IgD-negative memory B cell (primary cell): Measurements from ENCODE around the gene KAZN. TPM values are rescaled to one million over a fixed set of nuclear protein-coding genes. Genes with fewer than 3 reads are reported as not detected.

ENCODE experiments used
- H3K27ac Mint-ChIP-seq, 3 donors: one replicate each; pipeline ENCODE4 v1.8.0; 2020 to 2022; ENCODE audit warnings: mild to moderate bottlenecking in 3 of 3, mixed read lengths in 3 of 3, moderate library complexity in 1 of 3
- H3K27me3 Mint-ChIP-seq: one replicate; pipeline ENCODE4 v1.8.0; 2021; ENCODE audit warnings: mixed read lengths
- H3K36me3 Mint-ChIP-seq: one replicate; pipeline ENCODE4 v1.8.0; 2020; ENCODE audit warnings: mild to moderate bottlenecking, mixed read lengths
- H3K4me1 Mint-ChIP-seq, 3 donors: one replicate each; pipeline ENCODE4 v1.8.0; 2020 to 2022; ENCODE audit warnings: mixed read lengths in 3 of 3, mild to moderate bottlenecking in 1 of 3
- H3K4me3 Mint-ChIP-seq, 4 donors: one replicate each; pipeline ENCODE4 v1.8.0; 2020 to 2022; ENCODE audit warnings: mild to moderate bottlenecking in 4 of 4, mixed read lengths in 4 of 4, moderate library complexity in 3 of 4
- H3K9me3 Mint-ChIP-seq, 3 donors: one replicate each; pipeline ENCODE4 v1.8.0; 2020 to 2021; ENCODE audit warnings: mixed read lengths in 3 of 3, mild to moderate bottlenecking in 1 of 3
- polyA plus RNA-seq: library from polyadenylated mRNA; unstranded; fragments of 300-500 nt; fragmentation: Illumina TruSeq; gene quantifications from one replicate; pipeline ENCODE4 v1.2.3, GENCODE V29; 2021

Gene KAZN
- polyA plus RNA-seq, 1 donor from 2014 or later = not detected

- Mint-ChIP-seq H3K36me3 (no peaks in the 10 kb centered on the region), H3K27me3 (no peaks in the 10 kb centered on the region), H3K27ac (no peak overlapping the region), H3K4me1 (no peaks in the 10 kb centered on the region), H3K4me3 (no peak overlapping the region), H3K9me3 (peaks cover 2 to 4% (median 3%) of the 10 kb centered on the region in 3 donors)
Observed at GRCh38 chr1:15060104-15060503, 461.6 kb downstream of the KAZN start.

- H3K27ac Mint-ChIP-seq = no peak overlapping the region
- H3K4me3 Mint-ChIP-seq = no peak overlapping the region
- no peaks in the 10 kb centered on the region for H3K27me3 Mint-ChIP-seq
- no peaks in the 10 kb centered on the region for H3K4me1 Mint-ChIP-seq
- peaks cover 2 to 4% (median 3%) of the 10 kb centered on the region in 3 donors for H3K9me3 Mint-ChIP-seq
- H3K36me3 Mint-ChIP-seq = no peaks in the 10 kb centered on the region
Observed at GRCh38 chr1:15062479-15063099, 464.1 kb downstream of the KAZN start.

- Mint-ChIP-seq H3K36me3 (no peaks in the 10 kb centered on the region), H3K9me3 (peaks cover 2 to 4% (median 3%) of the 10 kb centered on the region in 3 donors), H3K4me3 (no peak overlapping the region), H3K27me3 (no peaks in the 10 kb centered on the region), H3K4me1 (no peaks in the 10 kb centered on the region), H3K27ac (no peak overlapping the region)
Observed at GRCh38 chr1:15063346-15063745, 464.9 kb downstream of the KAZN start.

- H3K27me3 Mint-ChIP-seq = no peaks in the 10 kb centered on the region
- no peak overlapping the region for H3K4me3 Mint-ChIP-seq
- H3K4me1 Mint-ChIP-seq = no peaks in the 10 kb centered on the region
- H3K9me3 Mint-ChIP-seq = peaks cover 2 to 4% (median 3%) of the 10 kb centered on the region in 3 donors
- peak overlapping the region in 1 of 3 donors; percentile 47 for H3K27ac Mint-ChIP-seq
- no peaks in the 10 kb centered on the region for H3K36me3 Mint-ChIP-seq
Observed at GRCh38 chr1:15063783-15064182, 465.3 kb downstream of the KAZN start.

- Mint-ChIP-seq H3K36me3 (no peaks in the 10 kb centered on the region), H3K4me3 (no peak overlapping the region), H3K27ac (peak overlapping the region in 1 of 3 donors; percentile 47), H3K9me3 (peaks cover 2 to 4% (median 3%) of the 10 kb centered on the region in 3 donors), H3K27me3 (no peaks in the 10 kb centered on the region), H3K4me1 (no peaks in the 10 kb centered on the region)
Observed at GRCh38 chr1:15064217-15064929, 465.9 kb downstream of the KAZN start.

GRCh38 chr1:15065291-15065690 lies 466.8 kb downstream of the KAZN start:
- Mint-ChIP-seq H3K9me3 (peaks cover 2 to 4% (median 3%) of the 10 kb centered on the region in 3 donors), H3K27me3 (no peaks in the 10 kb centered on the region), H3K36me3 (no peaks in the 10 kb centered on the region), H3K4me3 (no peak overlapping the region), H3K4me1 (no peaks in the 10 kb centered on the region), H3K27ac (no peak overlapping the region)

- Mint-ChIP-seq H3K36me3 (no peaks in the 10 kb centered on the region), H3K27me3 (no peaks in the 10 kb centered on the region), H3K4me1 (no peaks in the 10 kb centered on the region), H3K4me3 (peak overlapping the region in 1 of 4 donors; percentile 43), H3K9me3 (peaks cover 2 to 4% (median 3%) of the 10 kb centered on the region in 3 donors), H3K27ac (no peak overlapping the region)
Observed at GRCh38 chr1:15065736-15066135, 467.3 kb downstream of the KAZN start.

- H3K27ac Mint-ChIP-seq = no peak overlapping the region
- peaks cover 2 to 4% (median 3%) of the 10 kb centered on the region in 3 donors for H3K9me3 Mint-ChIP-seq
- no peaks in the 10 kb centered on the region for H3K36me3 Mint-ChIP-seq
- H3K4me1 Mint-ChIP-seq = no peaks in the 10 kb centered on the region
- H3K27me3 Mint-ChIP-seq = no peaks in the 10 kb centered on the region
- H3K4me3 Mint-ChIP-seq = peak overlapping the region in 1 of 4 donors; percentile 43
Observed at GRCh38 chr1:15066191-15066590, 467.7 kb downstream of the KAZN start.

GRCh38 chr1:15067148-15067547 lies 468.7 kb downstream of the KAZN start:
- Mint-ChIP-seq H3K4me3 (no peak overlapping the region), H3K9me3 (peaks cover 2 to 3% (median 3%) of the 10 kb centered on the region in 3 donors), H3K36me3 (no peaks in the 10 kb centered on the region), H3K27ac (no peak overlapping the region), H3K27me3 (no peaks in the 10 kb centered on the region), H3K4me1 (no peaks in the 10 kb centered on the region)

- Mint-ChIP-seq H3K9me3 (no peaks in the 10 kb centered on the region), H3K4me1 (no peaks in the 10 kb centered on the region), H3K27ac (no peak overlapping the region), H3K36me3 (no peaks in the 10 kb centered on the region), H3K4me3 (no peak overlapping the region), H3K27me3 (no peaks in the 10 kb centered on the region)
Observed at GRCh38 chr1:15068152-15068551, 469.7 kb downstream of the KAZN start.

- H3K9me3 Mint-ChIP-seq = no peaks in the 10 kb centered on the region
- no peaks in the 10 kb centered on the region for H3K4me1 Mint-ChIP-seq
- H3K27ac Mint-ChIP-seq = no peak overlapping the region
- H3K27me3 Mint-ChIP-seq = no peaks in the 10 kb centered on the region
- H3K4me3 Mint-ChIP-seq = no peak overlapping the region
- no peaks in the 10 kb centered on the region for H3K36me3 Mint-ChIP-seq
Observed at GRCh38 chr1:15068997-15069396, 470.5 kb downstream of the KAZN start.

GRCh38 chr1:15070145-15070748 lies 471.8 kb downstream of the KAZN start:
- Mint-ChIP-seq H3K36me3 (no peaks in the 10 kb centered on the region), H3K9me3 (no peaks in the 10 kb centered on the region), H3K27me3 (no peaks in the 10 kb centered on the region), H3K4me1 (no peaks in the 10 kb centered on the region), H3K4me3 (no peak overlapping the region), H3K27ac (no peak overlapping the region)

- no peaks in the 10 kb centered on the region for H3K4me1 Mint-ChIP-seq
- no peaks in the 10 kb centered on the region for H3K9me3 Mint-ChIP-seq
- H3K27me3 Mint-ChIP-seq = no peaks in the 10 kb centered on the region
- H3K27ac Mint-ChIP-seq = no peak overlapping the region
- no peak overlapping the region for H3K4me3 Mint-ChIP-seq
- H3K36me3 Mint-ChIP-seq = no peaks in the 10 kb centered on the region
Observed at GRCh38 chr1:15071936-15072335, 473.5 kb downstream of the KAZN start.

GRCh38 chr1:15073799-15074308 lies 475.4 kb downstream of the KAZN start:
- Mint-ChIP-seq H3K27me3 (no peaks in the 10 kb centered on the region), H3K36me3 (no peaks in the 10 kb centered on the region), H3K9me3 (no peaks in the 10 kb centered on the region), H3K4me1 (no peaks in the 10 kb centered on the region), H3K4me3 (no peak overlapping the region), H3K27ac (no peak overlapping the region)

GRCh38 chr1:15075175-15075574 lies 476.7 kb downstream of the KAZN start:
- H3K4me3 Mint-ChIP-seq = no peak overlapping the region
- H3K9me3 Mint-ChIP-seq = no peaks in the 10 kb centered on the region
- no peaks in the 10 kb centered on the region for H3K36me3 Mint-ChIP-seq
- no peak overlapping the region for H3K27ac Mint-ChIP-seq
- H3K27me3 Mint-ChIP-seq = peaks cover 2% of the 10 kb centered on the region
- H3K4me1 Mint-ChIP-seq = peaks cover 0 to 1% (median 0%) of the 10 kb centered on the region in 3 donors
